ENCODE results near the gene PCNX1.
A peak's percentile ranks its signal among the peaks of the same experiment; 100 is the strongest.

Gene PCNX1

GRCh38 chr14:70995211-70995610 is 88.0 kb downstream of the PCNX1 start:
- Histone ChIP-seq H3K79me2 (ENCODE audit: control insufficient read depth, insufficient read depth, low read length, unreplicated experiment) (no peaks in the 10 kb centered on the region), H3K4me3 (ENCODE audit: low read depth, low read length) (no peak overlapping the region), H3K36me3 (ENCODE audit: insufficient read depth, low read length) (peaks cover 10% of the 10 kb centered on the region), H3K4me1 (ENCODE audit: control insufficient read depth, insufficient read depth, low read length, unreplicated experiment) (no peaks in the 10 kb centered on the region), H3K27ac (ENCODE audit: low read depth, low read length) (no peak overlapping the region), H3K27me3 (ENCODE audit: insufficient read depth, low read length) (no peaks in the 10 kb centered on the region), H2AFZ (ENCODE audit: low read length, unreplicated experiment) (no peak overlapping the region)

GRCh38 chr14:70995671-70996070 is 88.4 kb downstream of the PCNX1 start:
- Histone ChIP-seq H3K27ac (ENCODE audit: low read depth, low read length) (no peak overlapping the region), H3K27me3 (ENCODE audit: insufficient read depth, low read length) (no peaks in the 10 kb centered on the region), H3K79me2 (ENCODE audit: control insufficient read depth, insufficient read depth, low read length, unreplicated experiment) (no peaks in the 10 kb centered on the region), H2AFZ (ENCODE audit: low read length, unreplicated experiment) (no peak overlapping the region), H3K36me3 (ENCODE audit: insufficient read depth, low read length) (peaks cover 10% of the 10 kb centered on the region), H3K4me1 (ENCODE audit: control insufficient read depth, insufficient read depth, low read length, unreplicated experiment) (no peaks in the 10 kb centered on the region), H3K4me3 (ENCODE audit: low read depth, low read length) (no peak overlapping the region)

GRCh38 chr14:70999117-70999516 is 91.9 kb downstream of the PCNX1 start:
- Histone ChIP-seq H3K4me3 (ENCODE audit: low read depth, low read length) (no peak overlapping the region), H3K4me1 (ENCODE audit: control insufficient read depth, insufficient read depth, low read length, unreplicated experiment) (peaks cover 9% of the 10 kb centered on the region), H3K27ac (ENCODE audit: low read depth, low read length) (no peak overlapping the region), H2AFZ (ENCODE audit: low read length, unreplicated experiment) (no peak overlapping the region), H3K36me3 (ENCODE audit: insufficient read depth, low read length) (peaks cover 14% of the 10 kb centered on the region), H3K27me3 (ENCODE audit: insufficient read depth, low read length) (no peaks in the 10 kb centered on the region), H3K79me2 (ENCODE audit: control insufficient read depth, insufficient read depth, low read length, unreplicated experiment) (peaks cover 8% of the 10 kb centered on the region)

GRCh38 chr14:71000091-71000490 is 92.8 kb downstream of the PCNX1 start:
- peaks cover 8% of the 10 kb centered on the region for H3K79me2 ChIP-seq (ENCODE audit: control insufficient read depth, insufficient read depth, low read length, unreplicated experiment)
- peaks cover 19% of the 10 kb centered on the region for H3K4me1 ChIP-seq (ENCODE audit: control insufficient read depth, insufficient read depth, low read length, unreplicated experiment)
- no peaks in the 10 kb centered on the region for H3K27me3 ChIP-seq (ENCODE audit: insufficient read depth, low read length)
- H3K36me3 ChIP-seq (ENCODE audit: insufficient read depth, low read length): peaks cover 11% of the 10 kb centered on the region
- H3K27ac ChIP-seq (ENCODE audit: low read depth, low read length): no peak overlapping the region
- no peak overlapping the region for H2AFZ ChIP-seq (ENCODE audit: low read length, unreplicated experiment)
- no peak overlapping the region for H3K4me3 ChIP-seq (ENCODE audit: low read depth, low read length)

GRCh38 chr14:71001742-71002141 is 94.5 kb downstream of the PCNX1 start:
- H3K4me1 ChIP-seq (ENCODE audit: control insufficient read depth, insufficient read depth, low read length, unreplicated experiment): peaks cover 33% of the 10 kb centered on the region
- H3K27ac ChIP-seq (ENCODE audit: low read depth, low read length): no peak overlapping the region
- H3K36me3 ChIP-seq (ENCODE audit: insufficient read depth, low read length): peaks cover 4% of the 10 kb centered on the region; the same call in 1 of the 2 replicates
- no peaks in the 10 kb centered on the region for H3K27me3 ChIP-seq (ENCODE audit: insufficient read depth, low read length)
- no peak overlapping the region for H2AFZ ChIP-seq (ENCODE audit: low read length, unreplicated experiment)
- H3K79me2 ChIP-seq (ENCODE audit: control insufficient read depth, insufficient read depth, low read length, unreplicated experiment): peaks cover 14% of the 10 kb centered on the region
- no peak overlapping the region for H3K4me3 ChIP-seq (ENCODE audit: low read depth, low read length)

- no peak overlapping the region for H3K4me3 ChIP-seq (ENCODE audit: low read depth, low read length)
- no peaks in the 10 kb centered on the region for H3K27me3 ChIP-seq (ENCODE audit: insufficient read depth, low read length)
- H3K27ac ChIP-seq (ENCODE audit: low read depth, low read length): no peak overlapping the region
- peaks cover 15% of the 10 kb centered on the region for H3K79me2 ChIP-seq (ENCODE audit: control insufficient read depth, insufficient read depth, low read length, unreplicated experiment)
- 0 out of 2 replicates have a peak, but pooled peaks cover 4% of the 10 kb centered on the region for H3K36me3 ChIP-seq (ENCODE audit: insufficient read depth, low read length)
- peaks cover 33% of the 10 kb centered on the region for H3K4me1 ChIP-seq (ENCODE audit: control insufficient read depth, insufficient read depth, low read length, unreplicated experiment)
- no peak overlapping the region for H2AFZ ChIP-seq (ENCODE audit: low read length, unreplicated experiment)
These were observed 95.9 kb downstream of the PCNX1 start for GRCh38 chr14:71003156-71003555.

- no peaks in the 10 kb centered on the region for H3K27me3 ChIP-seq (ENCODE audit: insufficient read depth, low read length)
- H3K4me3 ChIP-seq (ENCODE audit: low read depth, low read length): no peak overlapping the region
- no peak overlapping the region for H3K27ac ChIP-seq (ENCODE audit: low read depth, low read length)
- H3K36me3 ChIP-seq (ENCODE audit: insufficient read depth, low read length): 0 out of 2 replicates have a peak, but pooled peaks cover 4% of the 10 kb centered on the region
- H3K4me1 ChIP-seq (ENCODE audit: control insufficient read depth, insufficient read depth, low read length, unreplicated experiment): peaks cover 33% of the 10 kb centered on the region
- H3K79me2 ChIP-seq (ENCODE audit: control insufficient read depth, insufficient read depth, low read length, unreplicated experiment): peaks cover 15% of the 10 kb centered on the region
- H2AFZ ChIP-seq (ENCODE audit: low read length, unreplicated experiment): no peak overlapping the region
These were observed 97.2 kb downstream of the PCNX1 start for GRCh38 chr14:71004481-71004880.

GRCh38 chr14:71005076-71005475 is 97.8 kb downstream of the PCNX1 start:
- no peak overlapping the region; the same call in 1 of the 2 replicates for H3K4me3 ChIP-seq (ENCODE audit: low read depth, low read length)
- H3K27me3 ChIP-seq (ENCODE audit: insufficient read depth, low read length): no peaks in the 10 kb centered on the region
- H3K36me3 ChIP-seq (ENCODE audit: insufficient read depth, low read length): 0 out of 2 replicates have a peak, but pooled peaks cover 4% of the 10 kb centered on the region
- peaks cover 15% of the 10 kb centered on the region for H3K79me2 ChIP-seq (ENCODE audit: control insufficient read depth, insufficient read depth, low read length, unreplicated experiment)
- H3K27ac ChIP-seq (ENCODE audit: low read depth, low read length): no peak overlapping the region
- no peak overlapping the region for H2AFZ ChIP-seq (ENCODE audit: low read length, unreplicated experiment)
- H3K4me1 ChIP-seq (ENCODE audit: control insufficient read depth, insufficient read depth, low read length, unreplicated experiment): peaks cover 33% of the 10 kb centered on the region

GRCh38 chr14:71006200-71006563 is 98.9 kb downstream of the PCNX1 start:
- H3K4me3 ChIP-seq (ENCODE audit: low read depth, low read length): no peak overlapping the region
- H3K4me1 ChIP-seq (ENCODE audit: control insufficient read depth, insufficient read depth, low read length, unreplicated experiment): peaks cover 33% of the 10 kb centered on the region
- H3K79me2 ChIP-seq (ENCODE audit: control insufficient read depth, insufficient read depth, low read length, unreplicated experiment): peaks cover 15% of the 10 kb centered on the region
- 0 out of 2 replicates have a peak, but pooled peaks cover 4% of the 10 kb centered on the region for H3K36me3 ChIP-seq (ENCODE audit: insufficient read depth, low read length)
- no peaks in the 10 kb centered on the region for H3K27me3 ChIP-seq (ENCODE audit: insufficient read depth, low read length)
- peak overlapping the region; percentile 3; the same call in 1 of the 2 replicates for H3K27ac ChIP-seq (ENCODE audit: low read depth, low read length)
- no peak overlapping the region for H2AFZ ChIP-seq (ENCODE audit: low read length, unreplicated experiment)

GRCh38 chr14:71011479-71011878 is 104.2 kb downstream of the PCNX1 start:
- Histone ChIP-seq H3K27me3 (ENCODE audit: insufficient read depth, low read length) (no peaks in the 10 kb centered on the region), H3K27ac (ENCODE audit: low read depth, low read length) (no peak overlapping the region), H3K79me2 (ENCODE audit: control insufficient read depth, insufficient read depth, low read length, unreplicated experiment) (peaks cover 3% of the 10 kb centered on the region), H3K36me3 (ENCODE audit: insufficient read depth, low read length) (peaks cover 19% of the 10 kb centered on the region; the same call in 1 of the 2 replicates), H3K4me3 (ENCODE audit: low read depth, low read length) (no peak overlapping the region), H3K4me1 (ENCODE audit: control insufficient read depth, insufficient read depth, low read length, unreplicated experiment) (peaks cover under 1% of the 10 kb centered on the region), H2AFZ (ENCODE audit: low read length, unreplicated experiment) (no peak overlapping the region)

GRCh38 chr14:71012888-71013287 is 105.6 kb downstream of the PCNX1 start:
- H2AFZ ChIP-seq (ENCODE audit: low read length, unreplicated experiment): no peak overlapping the region
- H3K27me3 ChIP-seq (ENCODE audit: insufficient read depth, low read length): no peaks in the 10 kb centered on the region
- no peaks in the 10 kb centered on the region for H3K79me2 ChIP-seq (ENCODE audit: control insufficient read depth, insufficient read depth, low read length, unreplicated experiment)
- no peak overlapping the region for H3K27ac ChIP-seq (ENCODE audit: low read depth, low read length)
- no peaks in the 10 kb centered on the region for H3K4me1 ChIP-seq (ENCODE audit: control insufficient read depth, insufficient read depth, low read length, unreplicated experiment)
- H3K4me3 ChIP-seq (ENCODE audit: low read depth, low read length): no peak overlapping the region
- H3K36me3 ChIP-seq (ENCODE audit: insufficient read depth, low read length): peaks cover 19% of the 10 kb centered on the region; the same call in 1 of the 2 replicates
